PC-3 (cell line): Measurements from ENCODE around the gene DIAPH2. TPM values are rescaled to one million over a fixed set of nuclear protein-coding genes. Genes with fewer than 3 reads are reported as not detected.

Source experiments
- ATAC-seq: fragments of 200-7000 bp; cut with Tn5 transposase; 2 replicates; pipeline ENCODE4 v1.9.1; 2020; ENCODE audit warnings: mild to moderate bottlenecking, moderate library complexity
- BruUV-seq: library from RNA; stranded (reverse); fragments of 400-500 nt; replicated peaks from 2 replicates; lab custom pipeline; 2021; lab: Mats Ljungman, UMichigan
- CTCF ChIA-PET: fragments of 300-600 bp; sonication (Branson Sonifier 250); formaldehyde crosslinking; loops from one replicate; lab custom pipeline; 2022; ENCODE audit warnings: antibody characterized with exemption; lab: Charles Lee
- POLR2A ChIA-PET: fragments of 300-600 bp; sonication (Branson Sonifier 250); formaldehyde crosslinking; loops from one replicate; lab custom pipeline; 2022; ENCODE audit warnings: antibody characterized with exemption; ENCODE audit not compliant: unreplicated experiment; lab: Charles Lee
- DNase-seq: peaks from one replicate; pipeline ENCODE4 v3.0.0-alpha.2; 2015
- H2AFZ ChIP-seq: fragments of 300-600 bp; sonication (generic); 2 replicates; pipeline ENCODE4 v1.6.0; 2016; ENCODE audit warnings: antibody characterized with exemption, low read length
- H3F3A ChIP-seq: fragments of 300-600 bp; sonication (generic); one replicate; pipeline ENCODE4 v1.6.0; 2017; ENCODE audit warnings: antibody characterized with exemption, low read length, control low read depth, mild to moderate bottlenecking; ENCODE audit not compliant: unreplicated experiment
- H3K27ac ChIP-seq: fragments of 300-600 bp; sonication (generic); 2 replicates; pipeline ENCODE4 v1.5.1; 2016; ENCODE audit warnings: mild to moderate bottlenecking, low read length
- H3K27me3 ChIP-seq: fragments of 300-600 bp; sonication (generic); 2 replicates; pipeline ENCODE4 v1.6.1; 2016; ENCODE audit warnings: low read length, mixed read lengths
- H3K36me3 ChIP-seq: fragments of 300-600 bp; sonication (generic); 2 replicates; pipeline ENCODE4 v1.6.1; 2016; ENCODE audit warnings: low read depth, mixed run types, low read length, mixed read lengths
- H3K4me1 ChIP-seq: fragments of 300-600 bp; sonication (generic); 2 replicates; pipeline ENCODE4 v1.5.1; 2016; ENCODE audit warnings: low read length; ENCODE audit not compliant: insufficient read depth
- H3K4me2 ChIP-seq: fragments of 300-600 bp; sonication (generic); 2 replicates; pipeline ENCODE4 v1.6.0; 2016; ENCODE audit warnings: low read length
- H3K4me3 ChIP-seq: fragments of 300-600 bp; sonication (generic); 2 replicates; pipeline ENCODE4 v1.5.1; 2016; ENCODE audit warnings: mild to moderate bottlenecking, low read length, mixed read lengths
- H3K79me2 ChIP-seq: fragments of 300-600 bp; sonication (generic); 2 replicates; pipeline ENCODE4 v1.6.1; 2017; ENCODE audit warnings: low read length, mixed read lengths
- H3K9ac ChIP-seq: fragments of 300-600 bp; sonication (generic); 2 replicates; pipeline ENCODE4 v1.6.0; 2016; ENCODE audit warnings: mild to moderate bottlenecking, low read length
- H3K9me2 ChIP-seq: fragments of 300-600 bp; sonication (generic); replicated peaks from 2 replicates; pipeline ENCODE4 v1.6.1; 2016; ENCODE audit warnings: mixed run types, low read length, mixed read lengths
- H3K9me3 ChIP-seq: fragments of 300-600 bp; sonication (generic); 2 replicates; pipeline ENCODE4 v1.6.1; 2016; ENCODE audit warnings: low read length, mixed read lengths
- H4K20me1 ChIP-seq: fragments of 300-600 bp; sonication (generic); 2 replicates; pipeline ENCODE4 v1.6.1; 2016; ENCODE audit warnings: low read length, mixed read lengths
- EZH2 ChIP-seq: fragments of 300-600 bp; sonication (generic); IDR thresholded peaks from one replicate; pipeline ENCODE4 v1.6.1; 2017; ENCODE audit warnings: antibody characterized with exemption, mild to moderate bottlenecking, low read length; ENCODE audit not compliant: unreplicated experiment
- EZH2phosphoT487 ChIP-seq: fragments of 300-600 bp; sonication (generic); IDR thresholded peaks from 2 replicates; pipeline ENCODE4 v1.6.1; 2018; ENCODE audit warnings: mild to moderate bottlenecking, antibody characterized with exemption, low read length, borderline replicate concordance
- intact Hi-C: fragments of 100-400 bp; cut with micrococcal nuclease; formaldehyde crosslinking; loops from 2 replicates; pipeline ENCODE4 v1.9.0; 2023
- total RNA-seq: library from RNA; depleted of rRNA; stranded (reverse); fragments of >200 nt; gene quantifications from 2 replicates; pipeline ENCODE4 v1.2.3, GENCODE V29; 2014
- TF ChIP-seq, protein P1 (sequence below): fragments of 300-600 bp; sonication (generic); conservative IDR thresholded peaks from 2 replicates; pipeline ENCODE4 v1.5.1; 2017; ENCODE audit warnings: antibody characterized with exemption, low read depth, mild to moderate bottlenecking, low read length

DIAPH2 gene
- total RNA-seq, 1 experiment from 2014 or later = 15.1 TPM

GRCh38 chrX:96957718-96958117, 273.1 kb downstream of the DIAPH2 start:
- Histone ChIP-seq H3K79me2 (no peaks in the 10 kb centered on the region), H2AFZ (no peak overlapping the region), H3K27me3 (no peaks in the 10 kb centered on the region), H3K27ac (no peak overlapping the region), H3K4me2 (no peak overlapping the region), H3K9ac (no peak overlapping the region), H3K36me3 (peaks cover 9% of the 10 kb centered on the region; the same call in 1 of the 2 replicates), H3F3A (no peaks in the 10 kb centered on the region), H4K20me1 (no peaks in the 10 kb centered on the region), H3K9me3 (no peaks in the 10 kb centered on the region), H3K9me2 (no peaks in the 10 kb centered on the region), H3K4me1 (no peaks in the 10 kb centered on the region), H3K4me3 (no peak overlapping the region)
- ATAC-seq (no peak), DNase-seq (no peak)
- BruUV-seq = no TSS peak
- CTCF ChIA-PET = no interaction called here
- intact Hi-C loops = no loop called here
- TF ChIP-seq EZH2 = no peak
- no peak for TF ChIP-seq EZH2phosphoT487
- TF ChIP-seq, protein P1, sequence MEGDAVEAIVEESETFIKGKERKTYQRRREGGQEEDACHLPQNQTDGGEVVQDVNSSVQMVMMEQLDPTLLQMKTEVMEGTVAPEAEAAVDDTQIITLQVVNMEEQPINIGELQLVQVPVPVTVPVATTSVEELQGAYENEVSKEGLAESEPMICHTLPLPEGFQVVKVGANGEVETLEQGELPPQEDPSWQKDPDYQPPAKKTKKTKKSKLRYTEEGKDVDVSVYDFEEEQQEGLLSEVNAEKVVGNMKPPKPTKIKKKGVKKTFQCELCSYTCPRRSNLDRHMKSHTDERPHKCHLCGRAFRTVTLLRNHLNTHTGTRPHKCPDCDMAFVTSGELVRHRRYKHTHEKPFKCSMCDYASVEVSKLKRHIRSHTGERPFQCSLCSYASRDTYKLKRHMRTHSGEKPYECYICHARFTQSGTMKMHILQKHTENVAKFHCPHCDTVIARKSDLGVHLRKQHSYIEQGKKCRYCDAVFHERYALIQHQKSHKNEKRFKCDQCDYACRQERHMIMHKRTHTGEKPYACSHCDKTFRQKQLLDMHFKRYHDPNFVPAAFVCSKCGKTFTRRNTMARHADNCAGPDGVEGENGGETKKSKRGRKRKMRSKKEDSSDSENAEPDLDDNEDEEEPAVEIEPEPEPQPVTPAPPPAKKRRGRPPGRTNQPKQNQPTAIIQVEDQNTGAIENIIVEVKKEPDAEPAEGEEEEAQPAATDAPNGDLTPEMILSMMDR = no peak
- POLR2A ChIA-PET = no interaction called here

DNA sequence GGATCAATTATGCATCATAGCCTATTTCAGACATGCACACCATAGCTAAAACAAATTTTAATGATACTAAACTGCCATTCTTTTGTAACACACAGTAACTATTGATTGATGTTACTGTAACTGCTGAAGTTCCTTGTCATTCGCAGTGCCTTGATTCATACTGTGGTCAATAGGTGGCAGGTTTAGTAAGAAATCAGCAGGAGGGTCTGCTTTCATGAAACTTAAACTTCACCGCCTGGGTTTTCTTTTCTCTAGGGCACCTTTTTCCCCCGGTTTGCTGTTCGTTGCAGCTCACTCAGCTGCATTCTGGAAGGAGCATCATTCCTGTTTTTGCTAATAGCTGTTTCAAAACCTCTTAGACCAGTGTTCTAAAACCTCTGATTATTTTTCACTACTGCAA, 287.2 kb downstream of the DIAPH2 start:
- no peaks in the 10 kb centered on the region for H4K20me1 ChIP-seq
- intact Hi-C loops = no loop called here
- BruUV-seq = no TSS peak
- H3K9me2 ChIP-seq = no peaks in the 10 kb centered on the region
- no peak overlapping the region for H3K27ac ChIP-seq
- H3K4me1 ChIP-seq = no peaks in the 10 kb centered on the region
- no peaks in the 10 kb centered on the region for H3K27me3 ChIP-seq
- CTCF ChIA-PET = no interaction called here
- no peak overlapping the region for H3K4me3 ChIP-seq
- H3K36me3 ChIP-seq = no peaks in the 10 kb centered on the region
- TF ChIP-seq EZH2 = no peak
- TF ChIP-seq, protein P1 = no peak; the same call in 1 of the 2 replicates
- TF ChIP-seq EZH2phosphoT487 = no peak
- DNase-seq (no peak), ATAC-seq (no peak)
- no peak overlapping the region for H3K9ac ChIP-seq
- H3F3A ChIP-seq = no peaks in the 10 kb centered on the region
- H3K4me2 ChIP-seq = no peak overlapping the region
- no peaks in the 10 kb centered on the region for H3K9me3 ChIP-seq
- H2AFZ ChIP-seq = no peak overlapping the region
- no peaks in the 10 kb centered on the region for H3K79me2 ChIP-seq
- POLR2A ChIA-PET = no interaction called here

GRCh38 chrX:96978906-96979305, 294.3 kb downstream of the DIAPH2 start:
- intact Hi-C loops = no loop called here
- POLR2A ChIA-PET = no interaction called here
- BruUV-seq = no TSS peak

More at GRCh38 chrX:96978906-96979305, 294.3 kb downstream of the DIAPH2 start:
- Histone ChIP-seq H4K20me1 (no peaks in the 10 kb centered on the region), H3F3A (no peaks in the 10 kb centered on the region), H3K27me3 (no peaks in the 10 kb centered on the region), H3K9me3 (no peaks in the 10 kb centered on the region), H3K4me1 (no peaks in the 10 kb centered on the region), H3K9me2 (no peaks in the 10 kb centered on the region), H3K79me2 (no peaks in the 10 kb centered on the region), H3K4me3 (no peak overlapping the region), H3K36me3 (no peaks in the 10 kb centered on the region), H2AFZ (no peak overlapping the region), H3K27ac (no peak overlapping the region), H3K9ac (no peak overlapping the region), H3K4me2 (no peak overlapping the region)
- DNase-seq (no peak), ATAC-seq (no peak)
- CTCF ChIA-PET = no interaction called here
- TF ChIP-seq EZH2phosphoT487 = no peak
- TF ChIP-seq EZH2 = no peak
- TF ChIP-seq, protein P1 = no peak
